Colonic mucosa (tissue), 4 donors: ENCODE data around the gene AMACR. TPM values are rescaled to one million over a fixed set of nuclear protein-coding genes. Genes with fewer than 3 reads are reported as not detected.

Experiments
- DNase-seq: peaks from one replicate; pipeline ENCODE4 v3.0.0-alpha.2; 2020
- H3K27ac ChIP-seq: fragments of 200-600 bp; one replicate; pipeline ENCODE4 v1.8.0; 2021
- H3K27me3 ChIP-seq: fragments of 200-600 bp; one replicate; pipeline ENCODE4 v1.8.0; 2021
- H3K36me3 ChIP-seq: fragments of 200-600 bp; one replicate; pipeline ENCODE4 v1.8.0; 2021
- H3K4me1 ChIP-seq: fragments of 200-600 bp; one replicate; pipeline ENCODE4 v1.8.0; 2021; ENCODE audit warnings: mild to moderate bottlenecking
- H3K4me3 ChIP-seq: fragments of 200-600 bp; one replicate; pipeline ENCODE4 v1.8.0; 2021
- H3K9ac ChIP-seq, 2 donors: one replicate each; pipeline ENCODE4 v1.7.0; 2013; ENCODE audit warnings: control low read depth in 2 of 2, low read depth in 2 of 2, low read length in 2 of 2
- H3K9me3 ChIP-seq: fragments of 200-600 bp; one replicate; pipeline ENCODE4 v1.8.0; 2021
- CTCF ChIP-seq: fragments of 200-600 bp; IDR thresholded peaks from one replicate; pipeline ENCODE4 v1.8.0; 2022; ENCODE audit warnings: antibody characterized with exemption, mild to moderate bottlenecking
- intact Hi-C: fragments of 100-400 bp; cut with DNase I; formaldehyde crosslinking; loops from one replicate; pipeline ENCODE4 v1.14.1; 2022
- total RNA-seq, 2 donors: library from RNA; stranded (reverse); fragmentation: NEBNext Ultra II Directional in 1 of 2; extraction: Animal tissue kit (Norgen Biotek cat#: 25700) in 1 of 2; gene quantifications; one replicate each; pipeline ENCODE4 v1.2.1, GENCODE V29; 2021
- donor health status: healthy.
- donor health status: DM: no; HTN: no; CAD: no.
- donor health status: DM: no; HTN: no; CAD: no.

AMACR gene
- total RNA-seq, 2 donors from 2014 or later, result 50.3 to 67.9 TPM

DNA sequence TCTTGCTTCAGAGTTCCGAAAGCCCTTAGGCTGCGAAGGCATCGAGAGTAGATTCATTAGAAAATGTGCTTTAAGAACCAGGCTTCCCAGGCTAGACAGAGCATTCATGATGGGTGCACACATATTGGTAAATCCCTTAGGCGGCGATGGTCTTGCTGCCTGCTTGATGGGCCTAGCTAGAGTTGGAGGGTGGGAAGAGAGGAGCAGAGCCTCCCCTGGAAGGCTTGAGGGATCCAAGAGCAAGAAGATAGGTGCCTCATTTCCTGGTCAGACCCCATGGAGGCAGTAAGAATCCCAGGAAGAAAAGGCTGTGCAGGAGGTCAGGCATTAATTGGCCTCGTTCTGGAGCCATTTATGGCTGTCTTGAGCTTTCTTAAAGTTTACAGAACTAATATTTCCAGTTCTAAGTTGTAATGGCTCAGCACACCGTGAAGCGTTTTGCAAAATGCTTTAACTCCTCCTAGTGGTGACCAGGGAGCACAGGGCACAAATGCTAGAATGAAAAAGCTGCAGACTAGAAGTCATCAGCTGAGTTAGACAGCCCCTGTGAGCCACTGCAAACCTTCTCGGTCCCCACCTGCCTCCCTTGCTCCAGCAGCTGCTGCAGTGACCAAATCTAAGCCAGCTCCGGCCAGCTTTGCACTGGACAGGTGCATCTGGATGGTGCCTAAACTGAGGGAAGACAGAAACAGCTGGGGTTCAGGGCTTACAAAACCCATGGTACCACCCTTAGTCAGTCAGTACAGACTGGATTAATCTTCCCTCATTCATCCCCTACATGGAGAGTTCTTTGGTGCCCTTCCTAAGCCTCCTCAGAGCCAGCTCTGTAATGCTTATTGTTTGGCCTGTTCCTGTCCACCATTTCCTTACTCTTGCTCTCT, 38.0 kb downstream of the AMACR start:
- H3K27ac ChIP-seq, result no peak overlapping the region
- TF ChIP-seq CTCF, result peak; percentile 51
- no peaks in the 10 kb centered on the region for H3K9me3 ChIP-seq
- no peak overlapping the region for H3K9ac ChIP-seq
- no peak for DNase-seq
- H3K4me3 ChIP-seq, result no peak overlapping the region
- intact Hi-C loops, result no loop called here
- H3K27me3 ChIP-seq, result no peaks in the 10 kb centered on the region
- no peaks in the 10 kb centered on the region for H3K4me1 ChIP-seq
- H3K36me3 ChIP-seq, result no peaks in the 10 kb centered on the region

- Histone ChIP-seq H3K4me1 (no peaks in the 10 kb centered on the region), H3K9me3 (no peaks in the 10 kb centered on the region), H3K27me3 (no peaks in the 10 kb centered on the region), H3K27ac (no peak overlapping the region), H3K36me3 (no peaks in the 10 kb centered on the region), H3K9ac (no peak overlapping the region), H3K4me3 (no peak overlapping the region)
- no peak for TF ChIP-seq CTCF
- no peak for DNase-seq
- intact Hi-C loops, result no loop called here
These were observed 39.4 kb downstream of the AMACR start for GRCh38 chr5:33968211-33969005.

DNA sequence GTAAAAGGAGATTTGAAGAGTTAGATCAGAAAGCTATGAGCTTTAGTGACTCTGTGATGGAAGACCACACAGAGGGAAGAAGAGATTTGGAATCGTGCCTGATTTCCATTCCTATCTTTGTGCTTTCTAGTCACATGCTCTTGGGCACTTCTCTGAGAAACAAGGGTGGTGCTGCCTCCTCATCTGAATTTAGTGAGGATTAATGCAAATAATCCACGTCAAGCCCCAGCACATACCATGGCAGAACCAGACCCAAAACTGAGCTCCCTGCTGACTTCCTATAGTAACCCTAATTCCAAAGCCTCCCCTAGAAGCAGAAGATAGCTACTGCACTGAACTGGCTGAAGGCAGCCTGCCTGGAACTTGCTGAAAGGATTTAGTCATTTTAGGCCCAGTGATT, 41.0 kb downstream of the AMACR start:
- no peak for DNase-seq
- no peaks in the 10 kb centered on the region for H3K27me3 ChIP-seq
- H3K9me3 ChIP-seq, result no peaks in the 10 kb centered on the region
- no peaks in the 10 kb centered on the region for H3K36me3 ChIP-seq
- H3K9ac ChIP-seq, result no peak overlapping the region
- intact Hi-C loops, result no loop called here
- H3K4me1 ChIP-seq, result no peaks in the 10 kb centered on the region
- H3K27ac ChIP-seq, result no peak overlapping the region
- no peak overlapping the region for H3K4me3 ChIP-seq
- no peak for TF ChIP-seq CTCF

- no peak for TF ChIP-seq CTCF
- no peaks in the 10 kb centered on the region for H3K27me3 ChIP-seq
- no peaks in the 10 kb centered on the region for H3K4me1 ChIP-seq
- no peak overlapping the region for H3K27ac ChIP-seq
- no peaks in the 10 kb centered on the region for H3K9me3 ChIP-seq
- H3K9ac ChIP-seq, result no peak overlapping the region
- no peak overlapping the region for H3K4me3 ChIP-seq
- no peak for DNase-seq
- intact Hi-C loops, result no loop called here
- H3K36me3 ChIP-seq, result no peaks in the 10 kb centered on the region
These were observed 43.6 kb downstream of the AMACR start for GRCh38 chr5:33964132-33964700.

DNA sequence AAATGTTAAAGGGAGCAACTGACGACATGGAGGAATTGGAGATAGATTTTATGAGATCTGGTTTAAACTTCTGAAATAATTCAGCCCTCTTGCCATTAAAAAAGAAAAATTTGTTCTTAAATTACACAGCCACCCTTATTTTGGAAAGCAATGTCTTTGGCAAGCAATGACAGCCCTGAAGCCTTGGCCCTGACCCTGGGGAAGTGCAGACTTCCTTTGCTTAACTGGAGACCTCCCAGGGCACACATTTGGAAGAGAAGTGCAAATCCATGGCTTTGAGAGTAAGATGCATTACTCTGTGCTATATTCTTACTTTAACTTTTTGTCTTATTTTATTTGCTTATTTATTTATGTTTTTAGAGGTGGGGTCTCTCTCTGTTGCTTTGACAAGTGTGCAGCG, 49.7 kb downstream of the AMACR start:
- Histone ChIP-seq H3K4me1 (no peaks in the 10 kb centered on the region), H3K9me3 (no peaks in the 10 kb centered on the region), H3K4me3 (no peak overlapping the region), H3K27ac (no peak overlapping the region), H3K9ac (no peak overlapping the region), H3K36me3 (no peaks in the 10 kb centered on the region), H3K27me3 (no peaks in the 10 kb centered on the region)
- TF ChIP-seq CTCF, result no peak
- intact Hi-C loops, result no loop called here
- DNase-seq, result no peak
